SK-N-SH (cell line): ENCODE data around the gene PKN3. TPM values are rescaled to one million over a fixed set of nuclear protein-coding genes. Genes with fewer than 3 reads are reported as not detected.

Source experiments
- CTCF ChIA-PET: fragments of 300-600, 350-600 bp; formaldehyde crosslinking; extraction: SDS; loops from one replicate; lab custom pipeline; 2021; lab: Yijun Ruan, JAX
- POLR2A ChIA-PET: fragments of 350-600 bp; sonication (Branson Sonifier 250); formaldehyde crosslinking; extraction: SDS; loops from one replicate; lab custom pipeline; 2020; ENCODE audit warnings: antibody characterized with exemption, inconsistent platforms; lab: Yijun Ruan, JAX
- DNase-seq: peaks from one replicate; pipeline ENCODE4 v3.0.0; 2012
- H2AFZ ChIP-seq: fragments of 200-600 bp; sonication (generic); 2 replicates; pipeline ENCODE4 v1.8.1; 2016; ENCODE audit warnings: antibody characterized with exemption, mild to moderate bottlenecking, low read depth
- H3F3A ChIP-seq: fragments of 200-600 bp; sonication (generic); replicated peaks from 2 replicates; pipeline ENCODE3; 2016; ENCODE audit warnings: antibody characterized with exemption, mild to moderate bottlenecking; ENCODE audit not compliant: insufficient read depth
- H3K27ac ChIP-seq, 2 experiments: fragments of 200-500 bp in 1 of 2; fragments of 200-600 bp in 1 of 2; sonication (Bioruptor generic) in 1 of 2; sonication (generic), shearing (Covaris generic) in 1 of 2; 2 replicates each; pipeline versions ENCODE4 v1.5.1 to v1.6.1; 2014 to 2016; ENCODE audit warnings: low read depth in 2 of 2, inconsistent platforms in 1 of 2, low read length in 1 of 2, mild to moderate bottlenecking in 1 of 2, mixed read lengths in 1 of 2
- H3K27me3 ChIP-seq: fragments of 200-600 bp; sonication (generic), shearing (Covaris generic); 2 replicates; pipeline ENCODE4 v1.6.1; 2016; ENCODE audit warnings: mixed run types; ENCODE audit not compliant: insufficient read depth
- H3K36me3 ChIP-seq, 2 experiments: fragments of 200-500 bp in 1 of 2; fragments of 200-600 bp in 1 of 2; sonication (Bioruptor generic) in 1 of 2; sonication (generic) in 1 of 2; replicated peaks in 1 of 2; 2 replicates each; pipeline versions ENCODE3 to v1.5.1; 2014 to 2016; ENCODE audit warnings: low read length in 1 of 2, mild to moderate bottlenecking in 1 of 2; ENCODE audit not compliant: insufficient read depth in 2 of 2, control insufficient read depth in 1 of 2
- H3K4me1 ChIP-seq, 2 experiments: fragments of 200-500 bp in 1 of 2; fragments of 200-600 bp in 1 of 2; sonication (Bioruptor generic) in 1 of 2; sonication (generic), shearing (Covaris generic) in 1 of 2; 2 replicates each; pipeline versions ENCODE4 v1.5.1 to v1.6.1; 2014 to 2016; ENCODE audit warnings: low read depth in 1 of 2, low read length in 1 of 2, mixed run types in 1 of 2; ENCODE audit not compliant: insufficient read depth in 2 of 2, control insufficient read depth in 1 of 2
- H3K4me2 ChIP-seq: fragments of 200-600 bp; sonication (generic), shearing (Covaris generic); 2 replicates; pipeline ENCODE4 v1.6.1; 2017; ENCODE audit warnings: mixed run types
- H3K4me3 ChIP-seq, 2 experiments: fragments of 200-500 bp in 1 of 2; fragments of 200-600 bp in 1 of 2; sonication (Bioruptor generic) in 1 of 2; sonication (generic), shearing (Covaris generic) in 1 of 2; 2 replicates each; pipeline versions ENCODE4 v1.5.1 to v1.8.1; 2014 to 2016; ENCODE audit warnings: low read depth in 2 of 2, inconsistent platforms in 1 of 2, low read length in 1 of 2, mild to moderate bottlenecking in 1 of 2, mixed read lengths in 1 of 2, moderate library complexity in 1 of 2
- H3K79me2 ChIP-seq: fragments of 200-600 bp; sonication (generic); 2 replicates; pipeline ENCODE4 v1.8.1; 2017; ENCODE audit warnings: mild to moderate bottlenecking; ENCODE audit not compliant: insufficient read depth
- H3K9ac ChIP-seq: fragments of 200-600 bp; sonication (generic); 2 replicates; pipeline ENCODE4 v1.6.1; 2017; ENCODE audit warnings: mixed run types
- H3K9me2 ChIP-seq: fragments of 200-600 bp; sonication (generic); 2 replicates; pipeline ENCODE4 v1.6.1; 2017; ENCODE audit warnings: mixed run types
- H3K9me3 ChIP-seq: fragments of 200-600 bp; sonication (generic); 2 replicates; pipeline ENCODE4 v1.6.1; 2017; ENCODE audit warnings: mixed run types, mild to moderate bottlenecking, moderate library complexity
- H4K20me1 ChIP-seq: fragments of 200-600 bp; sonication (generic); 2 replicates; pipeline ENCODE4 v1.6.1; 2017; ENCODE audit warnings: mild to moderate bottlenecking, mixed run types; ENCODE audit not compliant: insufficient read depth
- EZH2phosphoT487 ChIP-seq: fragments of 200-600 bp; sonication (generic); IDR thresholded peaks from 2 replicates; pipeline ENCODE4 v1.6.1; 2017; ENCODE audit warnings: low read depth, mixed run types, mild to moderate bottlenecking, antibody characterized with exemption, moderate library complexity, borderline replicate concordance
- FOXJ3 ChIP-seq: sonication (generic); formaldehyde crosslinking; IDR thresholded peaks from 2 replicates; pipeline ENCODE4 v1.5.1; 2020; ENCODE audit warnings: mild to moderate bottlenecking, missing genetic modification reagents
- FOXM1 ChIP-seq: IDR thresholded peaks from 2 replicates; pipeline ENCODE4 v1.4.0; 2012; ENCODE audit warnings: low read depth, mild to moderate bottlenecking
- MAX ChIP-seq: IDR thresholded peaks from 2 replicates; pipeline ENCODE4 v1.4.0; 2012; ENCODE audit warnings: low read depth
- NRF1 ChIP-seq: IDR thresholded peaks from 2 replicates; pipeline ENCODE4 v1.6.1; 2012; ENCODE audit warnings: low read depth, mild to moderate bottlenecking, low read length
- PBX3 ChIP-seq: IDR thresholded peaks from 2 replicates; pipeline ENCODE4; 2012
- POLR2AphosphoS5 ChIP-seq: IDR thresholded peaks from 2 replicates; pipeline ENCODE4 v1.6.1; 2012; ENCODE audit warnings: low read depth, low read length
- REST ChIP-seq: IDR thresholded peaks from 2 replicates; pipeline ENCODE4 v1.6.1; 2012; ENCODE audit warnings: mild to moderate bottlenecking, low read depth, low read length, moderate library complexity
- SIN3A ChIP-seq: IDR thresholded peaks from 2 replicates; pipeline ENCODE4 v1.6.1; 2012; ENCODE audit warnings: low read depth, mild to moderate bottlenecking, low read length, moderate library complexity, borderline replicate concordance
- TAF1 ChIP-seq: IDR thresholded peaks from 2 replicates; pipeline ENCODE4 v1.6.1; 2012; ENCODE audit warnings: low read depth, mild to moderate bottlenecking, low read length, moderate library complexity, borderline replicate concordance
- TEAD4 ChIP-seq: IDR thresholded peaks from 2 replicates; pipeline ENCODE4 v1.4.0; 2012; ENCODE audit warnings: mild to moderate bottlenecking, borderline replicate concordance; ENCODE audit not compliant: insufficient read depth
- YY1 ChIP-seq: IDR thresholded peaks from 2 replicates; pipeline ENCODE4 v1.4.0; 2012; ENCODE audit warnings: low read depth, mild to moderate bottlenecking
- WGBS: methylation state at CpG from one replicate; pipeline ENCODE4 v1.1.6; 2017; ENCODE audit warnings: low lambda C conversion rate; 5-methylcytosine and 5-hydroxymethylcytosine counted together
- polyA plus RNA-seq, 3 experiments: library from polyadenylated mRNA; depleted of rRNA; stranded (reverse); fragments of >200 nt; gene quantifications; 2 replicates each; pipeline ENCODE4 v1.2.3, GENCODE V29; 2012

The PKN3 gene
- polyA plus RNA-seq, 1 of the 3 experiments (the other 2 are of a cell fraction), result 7.8 TPM

GRCh38 chr9:128653908-128654307 is 48.4 kb upstream of the PKN3 start (continued):
- no peak for TF ChIP-seq REST

GRCh38 chr9:128654481-128654880 is 47.8 kb upstream of the PKN3 start:
- POLR2A ChIA-PET, result no interaction called here

GRCh38 chr9:128656416-128657343 is 45.6 kb upstream of the PKN3 start, which contains the start of gene DYNC2I2:
DYNC2I2 (minus strand) TSS chr9:128656847; CDS start chr9:128656726, 121 bp downstream.
- ChIA-PET POLR2A (interaction anchor here (1.1 kb wide), 1 partner anchor 161 kb away, joined by 3 read pairs; no protein-coding TSS in a partner anchor), CTCF (interaction anchor here (1.6 kb wide), 1 partner anchor 45 kb away, joined by 7 read pairs; the partner anchor contains the start of gene PKN3)
- H3K9ac ChIP-seq, result peak within 1 kb of the TSS; percentile 83
- H3K9me3 ChIP-seq, result no peaks in the 10 kb centered on the region
- H2AFZ ChIP-seq, result peak within 1 kb of the TSS; percentile 96
- peaks cover 34% of the 10 kb centered on the region for H3K79me2 ChIP-seq
- H3K4me3 ChIP-seq, result peak within 1 kb of the TSS; percentile 59 to 69
- H3K4me2 ChIP-seq, result peak within 1 kb of the TSS; percentile 72
- peaks cover 10% of the 10 kb centered on the region for H3F3A ChIP-seq
- peak within 1 kb of the TSS; percentile 94 to 98 for H3K27ac ChIP-seq
- DNase-seq, result peak; percentile 98
- H3K9me2 ChIP-seq, result no peaks in the 10 kb centered on the region
- H3K27me3 ChIP-seq, result no peaks in the 10 kb centered on the region
- H3K4me1 ChIP-seq, result no peaks in the 10 kb centered on the region
- H4K20me1 ChIP-seq, result no peaks in the 10 kb centered on the region
- WGBS, result 2% methylated on average over 35 of the region's 86 CpGs
- H3K36me3 ChIP-seq, result no peaks in the 10 kb centered on the region
- TF ChIP-seq EZH2phosphoT487 (no peak), NRF1 (0 out of 2 replicates have a peak, but pooled peaks have one; percentile 9), TEAD4 (peak; percentile 62; the same call in 1 of the 2 replicates), YY1 (peak; percentile 100), MAX (peak; percentile 85), REST (peak; percentile 71), POLR2AphosphoS5 (peak; percentile 46)

More at GRCh38 chr9:128654481-128654880, 47.8 kb upstream of the PKN3 start:
- 100% methylated on average over 1 of the region's 1 CpG for WGBS
- H3K9me3 ChIP-seq, result no peaks in the 10 kb centered on the region
- no peaks in the 10 kb centered on the region for H3K27me3 ChIP-seq
- peaks cover 10% of the 10 kb centered on the region for H3F3A ChIP-seq
- H3K36me3 ChIP-seq, result no peaks in the 10 kb centered on the region
- H3K4me1 ChIP-seq, result no peaks in the 10 kb centered on the region
- no peak overlapping the region for H2AFZ ChIP-seq
- CTCF ChIA-PET, result interaction anchor here (1.2 kb wide), 1 partner anchor 18 kb away, joined by 3 read pairs; no protein-coding TSS in a partner anchor
- H3K9ac ChIP-seq, result no peak overlapping the region
- TF ChIP-seq POLR2AphosphoS5, result no peak
- no peak for TF ChIP-seq FOXM1
- no peak for TF ChIP-seq SIN3A
- no peak for TF ChIP-seq PBX3
- no peak for TF ChIP-seq FOXJ3
- no peak for TF ChIP-seq TAF1
- H3K79me2 ChIP-seq, result peaks cover 34% of the 10 kb centered on the region
- H3K9me2 ChIP-seq, result no peaks in the 10 kb centered on the region
- no peak for DNase-seq
- H3K27ac ChIP-seq, result no peak overlapping the region
- no peak overlapping the region for H3K4me3 ChIP-seq
- no peak overlapping the region for H3K4me2 ChIP-seq
- H4K20me1 ChIP-seq, result no peaks in the 10 kb centered on the region
